Endothelial cell of umbilical vein (primary cell): ENCODE results near the gene OSBPL9. TPM values are rescaled to one million over a fixed set of nuclear protein-coding genes. Genes with fewer than 3 reads are reported as not detected.

Experiments used
- BruUV-seq: library from RNA; stranded (reverse); fragments of 400-500 nt; replicated peaks from 2 replicates; lab custom pipeline; 2021; lab: Mats Ljungman, UMichigan
- CTCF ChIA-PET: fragments of 300-600, 350-600 bp; sonication (Branson Sonifier 250); formaldehyde crosslinking; loops from one replicate; lab custom pipeline; 2021; ENCODE audit warnings: antibody characterized with exemption, inconsistent platforms; lab: Charles Lee
- POLR2A ChIA-PET: fragments of 300-600, 350-600 bp; sonication (Branson Sonifier 250); formaldehyde crosslinking; loops from one replicate; lab custom pipeline; 2021; ENCODE audit warnings: antibody characterized with exemption, inconsistent platforms; lab: Charles Lee
- DNase-seq: peaks from one replicate; pipeline ENCODE4 v3.0.0-alpha.2; 2011; ENCODE audit warnings: low read depth, low spot score
- FAIRE-seq: peaks from 2 replicates; lab custom pipeline; 2011; peaks lifted over from hg19 to GRCh38; lab: Jason Lieb, UNC
- H2AFZ ChIP-seq: 2 replicates; pipeline ENCODE4 v1.6.0; 2012; ENCODE audit warnings: low read depth, low read length, control low read depth, inconsistent platforms
- H3K27ac ChIP-seq: 2 replicates; pipeline ENCODE4 v1.5.1; 2011; ENCODE audit warnings: low read depth, mild to moderate bottlenecking, control low read depth, low read length, moderate library complexity; ENCODE audit not compliant: insufficient read depth
- H3K27me3 ChIP-seq, 2 experiments: 2 replicates each; pipeline versions ENCODE4 v1.6.0 to v1.6.1; 2011; ENCODE audit warnings: low read length in 2 of 2, mixed read lengths in 1 of 2; ENCODE audit not compliant: control insufficient read depth in 2 of 2, insufficient read depth in 2 of 2
- H3K36me3 ChIP-seq, 2 experiments: 2 replicates in 1 of 2; 3 replicates in 1 of 2; pipeline ENCODE4 v1.5.1; 2011; ENCODE audit warnings: low read length in 2 of 2, mild to moderate bottlenecking in 1 of 2, moderate library complexity in 1 of 2; ENCODE audit not compliant: control insufficient read depth in 2 of 2, insufficient read depth in 2 of 2; ENCODE audit errors: extremely low read depth in 1 of 2
- H3K4me1 ChIP-seq: 3 replicates; pipeline ENCODE4 v1.5.1; 2011; ENCODE audit warnings: mild to moderate bottlenecking, low read length; ENCODE audit not compliant: control insufficient read depth, insufficient read depth; ENCODE audit errors: extremely low read depth
- H3K4me2 ChIP-seq: 2 replicates; pipeline ENCODE4 v1.6.1; 2011; ENCODE audit warnings: low read length, control low read depth, mixed read lengths; ENCODE audit not compliant: insufficient read depth
- H3K4me3 ChIP-seq, 3 experiments: fragments of 200-600 bp in 1 of 3; sonication (generic), shearing (Covaris generic) in 1 of 3; replicated peaks in 1 of 3; 2 replicates each; pipeline ENCODE4 v1.5.1; 2011 to 2016; ENCODE audit warnings: control low read depth in 3 of 3, low read length in 3 of 3, mild to moderate bottlenecking in 2 of 3, inconsistent platforms in 1 of 3, low read depth in 1 of 3, moderate library complexity in 1 of 3; ENCODE audit not compliant: insufficient read depth in 1 of 3
- H3K79me2 ChIP-seq: 2 replicates; pipeline ENCODE4 v1.6.0; 2012; ENCODE audit warnings: low read length, inconsistent platforms; ENCODE audit not compliant: control insufficient read depth, insufficient read depth
- H3K9ac ChIP-seq: replicated peaks from 2 replicates; pipeline ENCODE3; 2011; ENCODE audit warnings: low read length, control low read depth; ENCODE audit not compliant: insufficient read depth; ENCODE audit errors: extremely low read depth
- H3K9me1 ChIP-seq: replicated peaks from 3 replicates; pipeline ENCODE4 v1.6.0; 2011; ENCODE audit warnings: mild to moderate bottlenecking, low read length; ENCODE audit not compliant: control insufficient read depth, insufficient read depth; ENCODE audit errors: extremely low read depth
- H3K9me3 ChIP-seq: replicated peaks from 2 replicates; pipeline ENCODE4 v1.5.1; 2012; ENCODE audit warnings: low read length, inconsistent platforms; ENCODE audit not compliant: control insufficient read depth, insufficient read depth
- H4K20me1 ChIP-seq: replicated peaks from 2 replicates; pipeline ENCODE3; 2011; ENCODE audit warnings: mild to moderate bottlenecking, low read length; ENCODE audit not compliant: control insufficient read depth, insufficient read depth; ENCODE audit errors: extremely low read depth
- EZH2 ChIP-seq: IDR thresholded peaks from 2 replicates; pipeline ENCODE4 v1.6.1; 2012; ENCODE audit warnings: borderline replicate concordance, low read depth, mild to moderate bottlenecking, moderate library complexity, low read length, inconsistent platforms; ENCODE audit not compliant: severe bottlenecking
- FOS ChIP-seq: IDR thresholded peaks from 2 replicates; pipeline ENCODE4 v1.6.1; 2011; ENCODE audit warnings: mild to moderate bottlenecking, low read length, moderate library complexity, borderline replicate concordance; ENCODE audit not compliant: insufficient read depth
- GATA2 ChIP-seq: IDR thresholded peaks from 2 replicates; pipeline ENCODE4 v1.7.0; 2011; ENCODE audit warnings: low read depth, mild to moderate bottlenecking, moderate library complexity, mixed read lengths, low read length; ENCODE audit not compliant: insufficient read length, insufficient read depth
- JUN ChIP-seq: IDR thresholded peaks from 2 replicates; pipeline ENCODE4 v1.6.1; 2011; ENCODE audit warnings: borderline replicate concordance, low read depth; ENCODE audit not compliant: insufficient read length, insufficient read depth
- MYC ChIP-seq: IDR thresholded peaks from one replicate; pipeline ENCODE4 v1.6.1; 2011; ENCODE audit warnings: mild to moderate bottlenecking, low read depth, low read length
- POLR2A ChIP-seq: IDR thresholded peaks from 2 replicates; pipeline ENCODE4 v1.6.1; 2012; ENCODE audit warnings: low read depth, mild to moderate bottlenecking, control low read depth, low read length
- dilution Hi-C: fragments of 300-500 bp; cut with MboI; formaldehyde crosslinking; loops from one replicate; pipeline ENCODE4 v1.15.0; 2019; ENCODE audit warnings: low sequenced_read_pairs; ENCODE audit not compliant: extremely low pct_ligation_motif_present
- intact Hi-C: fragments of 100-400 bp; cut with micrococcal nuclease; formaldehyde crosslinking; loops from one replicate; pipeline ENCODE4 v1.10.0; 2022
- polyA plus RNA-seq, 4 experiments: library from polyadenylated mRNA; depleted of rRNA in 3 of 4; stranded (reverse) in 3 of 4; unstranded in 1 of 4; fragments of >200 nt; gene quantifications; 2 replicates each; pipeline versions ENCODE4 v1.2.1 to v1.2.3, GENCODE V29; 2011 to 2012; ENCODE audit warnings: missing spikeins in 1 of 4
- total RNA-seq: library from RNA; stranded (reverse); gene quantifications from 2 replicates; pipeline ENCODE4 v1.2.3, GENCODE V29; 2021
- TF ChIP-seq, protein P1 (sequence below), 2 donors: IDR thresholded peaks; 1 replicate in 1 of 2; 2 replicates in 1 of 2; pipeline ENCODE4 v1.5.1; 2011; ENCODE audit warnings: low read length in 2 of 2, mild to moderate bottlenecking in 2 of 2, moderate library complexity in 2 of 2, control low read depth in 1 of 2, inconsistent platforms in 1 of 2, low read depth in 1 of 2; ENCODE audit not compliant: insufficient read depth in 1 of 2; ENCODE audit errors: extremely low read depth in 1 of 2
- TF ChIP-seq, protein P2 (sequence below): IDR thresholded peaks from 2 replicates; pipeline ENCODE4 v1.6.1; 2011; ENCODE audit not compliant: insufficient read depth, insufficient read length

OSBPL9 gene
- total and polyA plus RNA-seq, 2 donors (not counting 3 experiments of a cell fraction or from before 2014, with no cell fraction given) = 46.2 to 80.3 TPM

DNA sequence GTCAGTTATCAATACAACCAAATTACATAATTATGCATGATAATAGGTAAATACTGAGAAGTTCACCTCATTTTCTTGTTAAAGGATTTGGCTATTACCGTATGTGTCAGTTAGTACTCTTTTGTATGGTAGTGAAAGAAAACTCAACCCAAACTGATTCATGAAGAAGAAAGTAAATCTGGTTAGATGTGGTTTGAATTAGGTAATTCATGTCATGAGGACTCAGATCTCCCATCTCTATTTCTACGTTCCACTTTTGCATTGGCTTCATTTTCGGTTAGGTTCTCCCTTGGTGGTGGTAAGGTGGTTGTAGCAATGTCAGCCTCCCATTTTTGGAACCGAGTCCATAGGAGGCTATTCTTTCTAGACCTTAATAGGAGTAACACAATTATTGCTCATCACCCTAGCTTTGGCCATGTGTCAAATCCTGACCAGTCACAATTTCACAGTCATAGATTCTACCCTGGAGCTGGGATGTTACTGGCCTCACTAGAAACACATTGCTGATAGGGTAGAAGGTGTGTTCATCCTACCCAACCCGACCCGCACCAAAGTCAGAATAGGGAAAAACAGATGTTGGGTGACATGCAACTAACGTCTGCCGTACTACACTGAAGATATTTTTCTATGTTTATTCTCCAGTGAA lies 97.6 kb downstream of the OSBPL9 start:
- Histone ChIP-seq H3K4me3 (no peak overlapping the region), H3K79me2 (no peaks in the 10 kb centered on the region), H3K9me3 (no peaks in the 10 kb centered on the region), H3K27ac (no peak overlapping the region), H3K4me2 (no peak overlapping the region), H2AFZ (no peak overlapping the region), H3K9ac (no peak overlapping the region), H3K9me1 (no peaks in the 10 kb centered on the region), H3K27me3 (no peaks in the 10 kb centered on the region), H3K4me1 (no peaks in the 10 kb centered on the region), H4K20me1 (no peaks in the 10 kb centered on the region), H3K36me3 (no peaks in the 10 kb centered on the region)
- dilution Hi-C loops = no loop called here
- POLR2A ChIA-PET = no interaction called here
- TF ChIP-seq EZH2 = no peak
- TF ChIP-seq JUN = no peak
- TF ChIP-seq, protein P1, sequence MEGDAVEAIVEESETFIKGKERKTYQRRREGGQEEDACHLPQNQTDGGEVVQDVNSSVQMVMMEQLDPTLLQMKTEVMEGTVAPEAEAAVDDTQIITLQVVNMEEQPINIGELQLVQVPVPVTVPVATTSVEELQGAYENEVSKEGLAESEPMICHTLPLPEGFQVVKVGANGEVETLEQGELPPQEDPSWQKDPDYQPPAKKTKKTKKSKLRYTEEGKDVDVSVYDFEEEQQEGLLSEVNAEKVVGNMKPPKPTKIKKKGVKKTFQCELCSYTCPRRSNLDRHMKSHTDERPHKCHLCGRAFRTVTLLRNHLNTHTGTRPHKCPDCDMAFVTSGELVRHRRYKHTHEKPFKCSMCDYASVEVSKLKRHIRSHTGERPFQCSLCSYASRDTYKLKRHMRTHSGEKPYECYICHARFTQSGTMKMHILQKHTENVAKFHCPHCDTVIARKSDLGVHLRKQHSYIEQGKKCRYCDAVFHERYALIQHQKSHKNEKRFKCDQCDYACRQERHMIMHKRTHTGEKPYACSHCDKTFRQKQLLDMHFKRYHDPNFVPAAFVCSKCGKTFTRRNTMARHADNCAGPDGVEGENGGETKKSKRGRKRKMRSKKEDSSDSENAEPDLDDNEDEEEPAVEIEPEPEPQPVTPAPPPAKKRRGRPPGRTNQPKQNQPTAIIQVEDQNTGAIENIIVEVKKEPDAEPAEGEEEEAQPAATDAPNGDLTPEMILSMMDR (IDR thresholded peaks at IDR 0.05; ENCODE audit: extremely low read depth in 1 of 2, insufficient read depth in 1 of 2, low read depth in 1 of 2, low read length in 2 of 2) = no peak
- no TSS peak for BruUV-seq
- CTCF ChIA-PET = interaction anchor here (1.3 kb wide), 1 partner anchor 10 kb away, joined by 3 read pairs; no protein-coding TSS in a partner anchor
- intact Hi-C loops = no loop called here
- DNase-seq = no peak
- FAIRE-seq = no peak

DNA sequence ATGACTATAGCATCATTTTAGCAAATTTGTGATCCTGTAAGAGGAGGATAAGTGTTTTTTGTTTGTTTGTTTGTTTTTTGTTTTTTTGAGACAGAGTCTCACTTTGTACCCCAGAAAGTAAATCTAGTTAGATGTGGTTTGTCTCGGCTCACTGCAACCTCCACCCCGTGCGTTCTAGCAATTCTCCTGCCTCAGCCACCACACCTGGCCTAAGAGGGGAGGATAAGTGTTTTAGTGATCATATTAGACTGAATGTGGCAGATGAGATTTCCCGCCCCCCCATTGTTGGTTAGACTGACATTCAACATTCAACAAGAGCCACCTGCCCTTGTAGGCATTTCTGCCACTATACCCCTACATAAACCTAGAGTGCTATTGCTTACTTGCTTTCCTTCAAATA lies 98.5 kb downstream of the OSBPL9 start:
- H3K4me2 ChIP-seq = no peak overlapping the region
- H4K20me1 ChIP-seq = no peaks in the 10 kb centered on the region
- no peak overlapping the region for H2AFZ ChIP-seq
- POLR2A ChIA-PET = no interaction called here
- dilution Hi-C loops (no loop called here), intact Hi-C loops (no loop called here)
- no peaks in the 10 kb centered on the region for H3K79me2 ChIP-seq
- H3K27me3 ChIP-seq = no peaks in the 10 kb centered on the region
- H3K9ac ChIP-seq = no peak overlapping the region
- no peaks in the 10 kb centered on the region for H3K4me1 ChIP-seq
- H3K9me3 ChIP-seq = no peaks in the 10 kb centered on the region
- no peak overlapping the region for H3K4me3 ChIP-seq
- DNase-seq (no peak), FAIRE-seq (no peak)
- H3K36me3 ChIP-seq = no peaks in the 10 kb centered on the region
- no peak overlapping the region for H3K27ac ChIP-seq
- H3K9me1 ChIP-seq = no peaks in the 10 kb centered on the region
- TF ChIP-seq POLR2A (no peak), EZH2 (no peak), FOS (no peak), JUN (no peak), MYC (no peak), GATA2 (no peak)
- TF ChIP-seq, protein P2, sequence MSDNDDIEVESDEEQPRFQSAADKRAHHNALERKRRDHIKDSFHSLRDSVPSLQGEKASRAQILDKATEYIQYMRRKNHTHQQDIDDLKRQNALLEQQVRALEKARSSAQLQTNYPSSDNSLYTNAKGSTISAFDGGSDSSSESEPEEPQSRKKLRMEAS = no peak
- CTCF ChIA-PET = interaction anchor here (0.7 to 1.3 kb wide), 2 partner anchors 9 to 19 kb away, joined by 3 read pairs; no protein-coding TSS in a partner anchor
- BruUV-seq = no TSS peak
